Stimulated activated CD8-positive, alpha-beta memory T cell treated with anti-CD3 and anti-CD28 coated beads, Interleukin-15, amount 100 ng/mL, for 1 hour (primary cell): Measurements from ENCODE around the gene WNT2B.

Experiments used
- DNase-seq: peaks from one replicate; pipeline ENCODE4 v3.0.0-alpha.2; 2020; ENCODE audit warnings: low read depth

Gene WNT2B

GRCh38 chr1:112529301-112529700 lies 20.5 kb downstream of the WNT2B start:
- DNase-seq = no peak

GRCh38 chr1:112530832-112531231 lies 22.1 kb downstream of the WNT2B start:
- no peak for DNase-seq

- no peak for DNase-seq
These were observed 23.3 kb downstream of the WNT2B start for GRCh38 chr1:112532064-112532463.

GRCh38 chr1:112533029-112533428 lies 24.3 kb downstream of the WNT2B start:
- no peak for DNase-seq

GRCh38 chr1:112536561-112536960 lies 27.8 kb downstream of the WNT2B start:
- DNase-seq = no peak

GRCh38 chr1:112537456-112537855 lies 28.7 kb downstream of the WNT2B start:
- DNase-seq = no peak

- no peak for DNase-seq
These were observed 30.1 kb downstream of the WNT2B start for GRCh38 chr1:112538883-112539282.

- no peak for DNase-seq
These were observed 31.5 kb downstream of the WNT2B start for GRCh38 chr1:112540226-112540794.

- no peak for DNase-seq
These were observed 32.5 kb downstream of the WNT2B start for GRCh38 chr1:112541299-112541698.

GRCh38 chr1:112542206-112542973 lies 33.6 kb downstream of the WNT2B start:
- no peak for DNase-seq

- no peak for DNase-seq
These were observed 35.4 kb downstream of the WNT2B start for GRCh38 chr1:112544011-112544688.

GRCh38 chr1:112544751-112545150 lies 36.0 kb downstream of the WNT2B start:
- DNase-seq = no peak

GRCh38 chr1:112546076-112546475 lies 37.3 kb downstream of the WNT2B start:
- no peak for DNase-seq

GRCh38 chr1:112548547-112548946 lies 39.8 kb downstream of the WNT2B start:
- DNase-seq = no peak

- DNase-seq = no peak
These were observed 40.8 kb downstream of the WNT2B start for GRCh38 chr1:112549590-112549989.

GRCh38 chr1:112554411-112554810 lies 45.6 kb downstream of the WNT2B start:
- no peak for DNase-seq

GRCh38 chr1:112557385-112557784 lies 48.6 kb downstream of the WNT2B start:
- DNase-seq = no peak

GRCh38 chr1:112558634-112559033 lies 49.9 kb downstream of the WNT2B start:
- DNase-seq = no peak

- DNase-seq = no peak
These were observed 54.6 kb downstream of the WNT2B start for GRCh38 chr1:112563341-112563740.

- no peak for DNase-seq
These were observed 55.3 kb downstream of the WNT2B start for GRCh38 chr1:112564081-112564480.

GRCh38 chr1:112565800-112566199 lies 57.0 kb downstream of the WNT2B start:
- DNase-seq = no peak

GRCh38 chr1:112575154-112575804 lies 66.5 kb downstream of the WNT2B start:
- DNase-seq = no peak

GRCh38 chr1:112576240-112576639 lies 67.5 kb downstream of the WNT2B start:
- DNase-seq = no peak
